Kidney (tissue), 14 donors: ENCODE data around the gene SYNGR2. TPM values are rescaled to one million over a fixed set of nuclear protein-coding genes. Genes with fewer than 3 reads are reported as not detected.

Experiments
- DNase-seq, 5 donors: peaks; one replicate each; pipeline ENCODE4 v3.0.0-alpha.2; 2013 to 2020
- FAIRE-seq: peaks from 2 replicates; lab custom pipeline; 2012; peaks lifted over from hg19 to GRCh38; lab: Jason Lieb, UNC
- H3K27ac ChIP-seq, 2 donors: one replicate each; pipeline ENCODE4 v1.7.0; 2013; ENCODE audit warnings: low read depth in 2 of 2, low read length in 2 of 2, inconsistent platforms in 1 of 2
- H3K27me3 ChIP-seq: one replicate; pipeline ENCODE4 v1.7.1; 2013; ENCODE audit warnings: low read length, inconsistent platforms; ENCODE audit not compliant: control insufficient read depth, insufficient read depth
- H3K36me3 ChIP-seq, 3 donors: one replicate each; pipeline versions ENCODE4 v1.7.0 to v1.7.1; 2013; ENCODE audit warnings: low read length in 3 of 3, control low read depth in 1 of 3, inconsistent platforms in 1 of 3; ENCODE audit not compliant: insufficient read depth in 3 of 3, control insufficient read depth in 2 of 3
- H3K4me1 ChIP-seq, 3 donors: one replicate each; pipeline versions ENCODE4 v1.7.0 to v1.7.1; 2013; ENCODE audit warnings: low read length in 3 of 3, inconsistent platforms in 1 of 3, low read depth in 1 of 3; ENCODE audit not compliant: control insufficient read depth in 2 of 3, insufficient read depth in 2 of 3
- H3K4me3 ChIP-seq, 3 donors: one replicate each; pipeline versions ENCODE4 v1.7.0 to v1.8.1; 2013; ENCODE audit warnings: low read length in 3 of 3, control low read depth in 1 of 3, inconsistent platforms in 1 of 3
- H3K9ac ChIP-seq, 3 donors: one replicate each; pipeline versions ENCODE4 v1.7.0 to v1.7.1; 2013; ENCODE audit warnings: low read length in 3 of 3, control low read depth in 1 of 3, inconsistent platforms in 1 of 3
- H3K9me3 ChIP-seq, 3 donors: one replicate each; pipeline versions ENCODE4 v1.7.0 to v1.7.1; 2013; ENCODE audit warnings: low read length in 3 of 3, control low read depth in 1 of 3, inconsistent platforms in 1 of 3; ENCODE audit not compliant: control insufficient read depth in 2 of 3, insufficient read depth in 1 of 3
- intact Hi-C: fragments of 100-400 bp; cut with DNase I; formaldehyde crosslinking; loops from one replicate; pipeline ENCODE4 v1.11.1; 2022
- polyA plus RNA-seq: library from polyadenylated mRNA; stranded (reverse); fragments of 350-450 nt; fragmentation: Illumina TruSeq; extraction: RNeasy Lipid Tissue Mini Kit (QIAGEN cat#74804); gene quantifications from one replicate; pipeline ENCODE4 v1.2.3, GENCODE V29; 2014; ENCODE audit warnings: low read depth, low replicate concordance; ENCODE audit not compliant: insufficient read depth
- total RNA-seq: library from RNA; stranded (reverse); fragmentation: NEBNext Ultra II Directional; extraction: Animal tissue kit (Norgen Biotek cat#: 25700); gene quantifications from one replicate; pipeline ENCODE4 v1.2.1, GENCODE V29; 2021
- TF ChIP-seq, protein P1 (sequence below): IDR thresholded peaks from 3 replicates; pipeline ENCODE4 v1.5.1; 2012; ENCODE audit warnings: mild to moderate bottlenecking, moderate library complexity, borderline replicate concordance; ENCODE audit not compliant: insufficient read depth; ENCODE audit errors: extremely low read depth
- donor health status: control.
- donor health status: control.
- donor health status: control.
- donor health status: control.
- donor health status: control.
- donor health status: DM: yes; HTN: yes; CAD: no.
- donor health status: Normal renal cell carcinoma (clear cell type).

The SYNGR2 gene
- total and polyA plus RNA-seq, 2 donors from 2014 or later, result 149 to 165 TPM

GRCh38 chr17:78146471-78146869 is 21.9 kb upstream of the SYNGR2 start:
- Histone ChIP-seq H3K9ac (no peak overlapping the region), H3K9me3 (no peaks in the 10 kb centered on the region), H3K27ac (no peak overlapping the region), H3K4me3 (no peak overlapping the region), H3K27me3 (no peaks in the 10 kb centered on the region), H3K4me1 (peaks cover 0 to 36% (median 27%) of the 10 kb centered on the region in 3 donors), H3K36me3 (no peaks in the 10 kb centered on the region)
- intact Hi-C loops, result no loop called here
- TF ChIP-seq, protein P1, sequence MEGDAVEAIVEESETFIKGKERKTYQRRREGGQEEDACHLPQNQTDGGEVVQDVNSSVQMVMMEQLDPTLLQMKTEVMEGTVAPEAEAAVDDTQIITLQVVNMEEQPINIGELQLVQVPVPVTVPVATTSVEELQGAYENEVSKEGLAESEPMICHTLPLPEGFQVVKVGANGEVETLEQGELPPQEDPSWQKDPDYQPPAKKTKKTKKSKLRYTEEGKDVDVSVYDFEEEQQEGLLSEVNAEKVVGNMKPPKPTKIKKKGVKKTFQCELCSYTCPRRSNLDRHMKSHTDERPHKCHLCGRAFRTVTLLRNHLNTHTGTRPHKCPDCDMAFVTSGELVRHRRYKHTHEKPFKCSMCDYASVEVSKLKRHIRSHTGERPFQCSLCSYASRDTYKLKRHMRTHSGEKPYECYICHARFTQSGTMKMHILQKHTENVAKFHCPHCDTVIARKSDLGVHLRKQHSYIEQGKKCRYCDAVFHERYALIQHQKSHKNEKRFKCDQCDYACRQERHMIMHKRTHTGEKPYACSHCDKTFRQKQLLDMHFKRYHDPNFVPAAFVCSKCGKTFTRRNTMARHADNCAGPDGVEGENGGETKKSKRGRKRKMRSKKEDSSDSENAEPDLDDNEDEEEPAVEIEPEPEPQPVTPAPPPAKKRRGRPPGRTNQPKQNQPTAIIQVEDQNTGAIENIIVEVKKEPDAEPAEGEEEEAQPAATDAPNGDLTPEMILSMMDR, result no peak
- FAIRE-seq (no peak), DNase-seq (no peak)

GRCh38 chr17:78146881-78147280 is 21.5 kb upstream of the SYNGR2 start:
- Histone ChIP-seq H3K27me3 (no peaks in the 10 kb centered on the region), H3K36me3 (no peaks in the 10 kb centered on the region), H3K27ac (no peak overlapping the region), H3K9me3 (no peaks in the 10 kb centered on the region), H3K4me1 (peaks cover 0 to 33% (median 27%) of the 10 kb centered on the region in 3 donors), H3K9ac (no peak overlapping the region), H3K4me3 (no peak overlapping the region)
- intact Hi-C loops, result no loop called here
- FAIRE-seq (no peak), DNase-seq (no peak)
- TF ChIP-seq, protein P1, result no peak

DNA sequence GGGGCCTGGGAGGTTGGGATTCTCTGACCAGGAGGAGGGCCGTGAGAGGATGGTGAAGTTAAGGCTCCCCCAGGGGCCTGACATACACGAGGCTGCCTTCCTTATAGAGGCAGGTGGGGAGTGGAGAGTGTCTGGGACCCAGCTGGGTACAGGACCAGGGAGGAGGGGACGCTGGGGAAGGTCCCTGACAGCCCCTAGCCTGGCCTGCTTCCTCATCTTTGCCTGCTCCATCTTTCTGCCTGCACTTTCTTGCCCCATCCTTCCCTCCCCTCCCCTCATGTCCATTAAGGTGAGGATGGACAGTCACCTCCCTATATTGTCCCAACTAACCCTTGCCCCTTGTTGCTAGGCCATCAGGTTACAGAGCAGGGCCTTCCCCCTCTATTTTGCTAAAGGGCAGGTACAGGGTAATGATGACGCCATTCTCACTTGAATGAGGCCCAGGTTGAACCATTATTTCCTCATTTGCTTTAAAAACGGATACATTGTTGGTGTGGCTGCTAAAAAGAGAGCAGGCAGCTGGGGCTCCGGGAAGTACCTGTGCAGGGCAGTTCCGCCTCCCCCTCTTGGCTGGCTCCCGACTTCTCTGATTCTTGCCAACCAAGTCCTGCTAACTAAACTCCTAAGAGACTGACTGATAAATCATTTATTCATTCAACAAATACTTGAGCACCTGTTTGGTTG is 20.9 kb upstream of the SYNGR2 start:
- TF ChIP-seq, protein P1, result no peak
- no peaks in the 10 kb centered on the region for H3K9me3 ChIP-seq
- H3K27ac ChIP-seq, result no peak overlapping the region
- H3K4me1 ChIP-seq, result peaks cover 0 to 32% (median 28%) of the 10 kb centered on the region in 3 donors
- no peak for DNase-seq
- H3K9ac ChIP-seq, result no peak overlapping the region
- no peaks in the 10 kb centered on the region for H3K27me3 ChIP-seq
- H3K36me3 ChIP-seq, result no peaks in the 10 kb centered on the region
- FAIRE-seq, result no peak
- intact Hi-C loops, result no loop called here
- H3K4me3 ChIP-seq, result no peak overlapping the region
